Neural cell (in vitro differentiated cells): Measurements from ENCODE around the gene PTPRR.

ENCODE experiments used
- POLR2AphosphoS5 ChIP-seq: IDR thresholded peaks from 2 replicates; pipeline ENCODE4 v1.6.1; 2012
- RAD21 ChIP-seq: fragments of 450-650 bp; conservative IDR thresholded peaks from 2 replicates; pipeline ENCODE4 v1.6.1; 2014; ENCODE audit warnings: antibody characterized with exemption, mild to moderate bottlenecking, moderate library complexity

GRCh38 chr12:70667253-70667652 lies 253.3 kb downstream of the PTPRR start:
- TF ChIP-seq POLR2AphosphoS5 (no peak), RAD21 (no peak)
